Left cardiac atrium (tissue), 4 donors: ENCODE data around the gene AMN1. TPM values are rescaled to one million over a fixed set of nuclear protein-coding genes. Genes with fewer than 3 reads are reported as not detected.
"Not testable (repeated sequence)": the region's sequence is repeated elsewhere in the genome, so short reads cannot be mapped to it uniquely, and the experiment has no call there.

Experiments used
- ATAC-seq, 2 donors: fragments of 200-7000 bp; cut with Tn5 transposase; one replicate each; pipeline ENCODE4 v1.9.1; 2020; ENCODE audit warnings: mild to moderate bottlenecking in 2 of 2, moderate library complexity in 2 of 2
- DNase-seq: peaks from one replicate; pipeline ENCODE4 v3.0.0-alpha.2; 2020
- intact Hi-C, 2 donors: fragments of 100-400 bp; cut with DNase I; formaldehyde crosslinking; loops; one replicate each; pipeline versions ENCODE4 v1.14.1 to v1.15.1; 2022 to 2023
- long read RNA-seq: library from polyadenylated mRNA; unstranded; transcript quantifications from one replicate; pipeline ENCODE4 v2.0.0, GENCODE V29; 2021
- total RNA-seq, 2 donors: library from RNA; stranded (reverse); fragmentation: NEBNext Ultra II Directional; extraction: Animal tissue kit (Norgen Biotek cat#: 25700); gene quantifications; one replicate each; pipeline ENCODE4 v1.2.1, GENCODE V29; 2021
- donor health status: DM: no; HTN: yes; CAD: no.
- donor health status: DM: no; HTN: yes; CAD: no; lungs with severe emphysema.
- donor health status: DM: yes; HTN: yes; CAD: no.
- donor health status: Dilated cardiomyopathy.

Gene AMN1
- 10 to 100 TPM in 1 of 2 donors, 1 to 10 TPM in 1; 9.8 to 13.1 TPM for total RNA-seq
- long read RNA-seq, transcript AMN1-201 (7 exons, 2,110 nt): major isoform, 5 of 9 reads
- long read RNA-seq, partial matches to known transcripts: 0 of 9 reads
- long read RNA-seq, other reads (novel, unspliced or antisense): 3 of 9 reads

DNA sequence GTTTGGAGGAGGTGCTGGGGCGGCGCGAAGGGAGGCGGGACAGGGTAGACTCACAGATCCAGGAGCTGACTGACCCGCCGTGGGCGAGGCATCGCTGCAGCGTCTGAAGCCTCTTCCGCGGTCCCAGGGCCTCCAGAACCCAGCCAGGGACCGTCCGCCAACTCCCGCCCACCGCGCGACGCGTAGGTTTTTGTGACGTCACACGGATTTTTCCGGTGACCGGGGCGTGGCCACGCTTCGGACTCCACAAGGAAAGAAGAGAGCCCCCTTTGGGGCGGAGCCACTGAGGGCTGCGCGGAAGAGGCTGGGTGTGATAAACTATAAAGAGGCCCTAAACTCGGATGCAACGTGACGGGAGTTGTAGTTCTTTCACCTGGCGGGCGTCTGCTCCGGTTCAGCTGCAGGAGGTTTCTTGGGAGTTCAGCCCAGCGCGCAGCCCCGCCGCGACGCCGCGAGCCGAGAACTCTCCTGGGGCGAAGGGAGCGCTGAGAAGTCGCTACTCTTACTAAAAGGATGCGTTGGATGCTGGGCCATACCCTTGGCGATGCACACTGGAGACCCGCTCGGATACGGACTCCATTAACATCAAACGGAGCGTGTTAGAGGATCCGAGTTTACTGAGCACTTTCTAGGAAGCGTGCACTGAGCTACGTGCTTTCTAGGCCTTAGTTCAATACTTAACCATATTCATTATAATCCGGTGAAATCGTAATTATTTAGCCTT is at the start of gene AMN1:
Gene AMN1 (minus strand): TSS at position 105 of the 724 bp plus-strand sequence. CDS start 13 bp downstream, at position 92.
- DNase-seq (peak; percentile 99), ATAC-seq (peak; percentile 98 to 99)
- intact Hi-C loops: no loop called here

DNA sequence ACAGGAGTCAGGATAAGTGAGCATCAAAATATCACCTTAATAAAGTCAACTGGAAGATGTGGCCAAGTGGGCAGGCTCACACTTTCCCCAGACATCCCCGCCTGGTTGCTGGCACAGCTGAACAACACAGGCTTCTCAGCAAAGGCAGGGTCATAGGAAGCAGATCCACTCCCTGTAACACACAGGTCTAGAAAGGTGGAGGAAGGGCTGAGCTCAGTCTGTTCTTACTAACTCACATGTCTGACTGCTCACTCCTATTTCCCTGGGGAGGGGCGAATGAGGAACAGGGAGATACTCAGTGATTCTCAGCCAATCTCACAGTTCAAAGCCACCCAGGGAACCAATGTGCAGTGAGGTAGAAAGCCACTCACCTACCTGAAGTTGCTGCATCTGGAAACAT is 45.0 kb upstream of the AMN1 start:
- ATAC-seq: peak in 1 of 2 donors; percentile 77

DNA sequence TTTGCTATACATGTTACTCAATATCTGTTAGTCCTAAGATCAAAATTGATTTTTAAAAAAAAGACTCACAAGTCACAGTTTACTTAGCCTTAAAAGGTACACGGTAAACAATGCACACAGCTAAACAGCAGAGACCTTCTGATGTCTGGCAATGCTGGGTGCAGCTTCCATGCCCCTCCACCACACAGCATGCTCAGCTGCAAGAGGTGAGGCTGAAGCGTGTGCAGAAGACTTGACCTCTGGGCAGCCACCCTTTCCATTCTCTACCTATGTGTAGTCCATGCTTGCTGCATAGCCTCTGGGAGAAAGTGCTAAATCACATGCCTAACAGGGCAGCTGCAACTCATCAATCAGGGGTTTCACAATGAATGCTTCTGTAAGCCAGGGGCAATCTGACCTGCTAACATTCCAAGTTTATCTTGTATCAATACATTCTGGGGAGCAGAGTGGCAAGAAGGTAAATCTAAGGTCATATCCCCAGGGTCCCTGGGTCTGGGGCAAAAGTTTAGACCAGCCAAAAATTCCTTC is 44.5 kb upstream of the AMN1 start:
- DNase-seq (no peak), ATAC-seq (peak in 1 of 2 donors; percentile 40)
- intact Hi-C loops: no loop called here

More for the DNA sequence above, 45.0 kb upstream of the AMN1 start:
- intact Hi-C loops: no loop called here
- no peak for DNase-seq

GRCh38 chr12:31772685-31773222 is 43.9 kb upstream of the AMN1 start:
- no peak for DNase-seq
- intact Hi-C loops: no loop called here
- ATAC-seq: no peak

GRCh38 chr12:31772186-31772585 is 43.4 kb upstream of the AMN1 start:
- intact Hi-C loops: no loop called here
- DNase-seq (no peak), ATAC-seq (no peak)

- intact Hi-C loops: no loop called here
- DNase-seq (no peak), ATAC-seq (no peak)
These were observed 39.2 kb upstream of the AMN1 start for GRCh38 chr12:31768046-31768445.

DNA sequence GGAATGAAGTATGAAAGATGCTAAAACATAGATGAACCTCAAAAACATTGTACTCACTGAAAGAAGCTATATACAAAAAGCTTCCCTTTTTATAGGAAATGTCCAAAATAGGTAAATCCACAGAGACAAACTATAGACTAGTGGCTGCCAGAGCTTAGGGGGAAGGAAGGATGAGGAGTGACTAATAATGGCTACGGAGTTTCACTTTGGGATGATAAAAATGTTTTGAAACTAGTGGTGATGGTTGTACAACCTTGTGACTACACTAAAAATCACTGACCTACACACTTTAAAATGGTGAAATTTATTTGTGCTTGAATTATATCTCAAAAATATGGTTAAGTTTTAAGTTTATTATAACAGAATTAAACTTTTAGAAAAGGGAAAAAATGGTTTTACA is 37.1 kb upstream of the AMN1 start:
- intact Hi-C loops: no loop called here
- ATAC-seq (no peak), DNase-seq (no peak)

DNA sequence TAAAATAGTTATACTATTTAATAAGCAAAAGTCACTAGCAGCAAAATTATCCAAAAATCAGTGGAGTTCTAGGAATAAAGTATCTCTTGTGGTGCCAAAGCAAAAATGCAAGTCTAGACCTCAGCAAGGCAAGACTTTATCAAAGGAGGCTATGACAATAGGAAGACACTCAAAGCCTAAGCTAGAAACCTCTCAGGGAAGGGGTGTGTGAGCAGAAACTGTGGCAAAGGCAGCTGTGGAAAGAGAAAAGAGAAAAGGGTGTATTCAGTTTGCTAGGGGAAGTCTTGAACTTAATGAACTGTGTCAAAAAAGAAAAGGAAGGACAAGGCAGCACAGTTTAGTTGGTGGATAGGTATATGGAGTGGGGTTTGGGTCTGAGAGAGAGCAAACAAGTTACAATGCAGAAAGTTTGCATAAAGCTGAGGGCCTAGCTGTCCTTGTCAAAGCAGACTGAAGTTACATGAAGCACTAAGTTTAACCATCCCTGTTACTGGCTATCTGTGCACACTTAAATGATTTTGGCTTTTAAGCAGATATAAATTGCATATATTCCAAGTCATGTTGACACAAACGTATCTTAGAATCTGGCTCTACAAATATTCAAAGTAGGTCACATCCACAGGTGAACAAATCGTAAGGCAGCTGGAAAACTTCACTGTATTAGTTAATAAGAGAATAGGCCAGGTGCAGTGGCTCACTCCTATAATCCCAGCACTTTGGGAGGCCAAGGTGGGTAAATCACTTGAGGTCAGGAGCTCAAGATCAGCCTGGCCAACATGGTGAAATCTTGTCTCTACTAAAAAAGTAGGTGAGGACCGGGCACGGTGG is 31.0 kb upstream of the AMN1 start:
- intact Hi-C loops: no loop called here
- DNase-seq: no peak
- ATAC-seq: no peak

DNA sequence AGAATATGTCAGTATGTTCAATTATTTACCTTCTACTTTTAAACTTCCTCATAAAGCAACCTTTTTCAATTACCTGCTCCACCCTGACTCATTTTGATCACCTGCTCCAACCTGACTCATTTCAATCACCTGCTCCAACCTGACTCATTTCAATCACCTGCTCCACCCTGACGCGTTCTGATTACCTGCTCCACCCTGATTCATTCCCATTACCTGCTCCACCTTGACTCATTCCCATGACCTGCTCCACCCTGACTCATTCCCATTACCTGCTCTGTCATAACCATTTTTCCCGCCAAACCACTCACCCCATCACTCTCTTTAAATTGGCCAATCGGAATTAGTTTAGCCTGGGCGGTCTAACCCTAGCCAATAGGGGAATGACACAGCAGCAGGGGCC is 29.5 kb upstream of the AMN1 start:
- ATAC-seq, intact Hi-C loops, DNase-seq: not testable (repeated sequence)

DNA sequence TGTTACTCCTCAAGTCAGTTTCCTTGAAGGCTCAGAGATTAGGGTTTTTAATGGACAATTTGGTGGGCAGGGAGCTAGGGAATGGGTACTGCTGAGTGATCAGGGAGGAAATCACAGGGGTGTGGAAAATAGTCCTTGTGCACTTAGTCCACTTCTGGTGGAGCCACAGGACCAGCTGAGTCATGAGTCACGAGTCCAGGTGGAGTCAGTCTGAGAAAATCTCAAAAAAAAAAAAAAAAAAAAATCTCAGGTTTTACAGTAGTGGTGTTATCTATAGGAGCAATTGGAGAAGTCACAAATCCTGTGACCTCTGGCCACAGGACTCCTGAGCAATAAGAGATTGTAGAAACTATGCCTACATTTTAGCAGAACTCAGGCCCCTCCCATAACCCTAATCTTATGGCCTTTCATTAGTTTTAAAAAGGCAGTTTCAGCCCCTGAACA is 28.2 kb upstream of the AMN1 start:
- ATAC-seq (peak in 1 of 2 donors; percentile 32), DNase-seq (no peak)
- intact Hi-C loops: no loop called here

GRCh38 chr12:31752450-31752849 is 23.6 kb upstream of the AMN1 start:
- intact Hi-C loops: no loop called here
- DNase-seq: no peak
- peak in 1 of 2 donors; percentile 67 for ATAC-seq

- intact Hi-C loops: no loop called here
- ATAC-seq: no peak
- DNase-seq: no peak
These were observed 22.3 kb upstream of the AMN1 start for GRCh38 chr12:31751085-31751484.

- ATAC-seq (no peak), DNase-seq (no peak)
- intact Hi-C loops: no loop called here
These were observed 21.9 kb upstream of the AMN1 start for GRCh38 chr12:31750747-31751039.

DNA sequence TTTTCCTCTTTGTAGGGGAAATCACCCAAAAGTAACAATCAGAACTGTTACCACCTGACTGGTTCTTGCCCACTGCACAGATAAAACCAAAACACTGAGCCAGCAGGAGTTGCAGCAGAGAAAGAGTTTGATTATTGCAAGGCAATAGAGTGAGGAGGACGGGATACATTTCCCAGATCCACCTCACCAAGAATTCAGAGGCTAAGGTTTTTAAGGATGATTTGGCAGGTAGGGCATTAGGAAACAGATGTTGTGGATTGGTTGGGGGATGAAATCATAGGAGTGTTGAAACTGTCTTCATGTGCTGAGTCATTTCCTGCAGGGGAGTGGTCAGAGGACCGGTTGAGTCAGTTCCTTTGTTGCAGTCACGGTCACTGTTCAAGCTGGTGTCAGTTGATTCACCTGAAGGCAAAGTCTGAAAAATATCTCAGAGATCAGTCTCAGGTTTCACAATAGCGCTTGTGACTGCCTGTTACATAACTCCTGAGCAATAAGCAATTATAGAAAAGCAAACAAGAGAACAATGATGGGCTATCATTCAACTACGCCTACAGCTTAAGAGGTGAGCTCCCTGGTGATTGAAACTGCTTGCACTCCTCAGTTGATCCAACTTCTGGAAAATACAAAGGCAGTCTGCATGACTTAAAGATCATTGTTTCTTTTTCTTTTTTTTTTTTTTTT is 20.3 kb upstream of the AMN1 start:
- DNase-seq (no peak), ATAC-seq (peak; percentile 77 to 87)
- intact Hi-C loops: no loop called here

- no peak for DNase-seq
- intact Hi-C loops: no loop called here
- ATAC-seq: no peak
These were observed 16.4 kb upstream of the AMN1 start for GRCh38 chr12:31745242-31745641.

DNA sequence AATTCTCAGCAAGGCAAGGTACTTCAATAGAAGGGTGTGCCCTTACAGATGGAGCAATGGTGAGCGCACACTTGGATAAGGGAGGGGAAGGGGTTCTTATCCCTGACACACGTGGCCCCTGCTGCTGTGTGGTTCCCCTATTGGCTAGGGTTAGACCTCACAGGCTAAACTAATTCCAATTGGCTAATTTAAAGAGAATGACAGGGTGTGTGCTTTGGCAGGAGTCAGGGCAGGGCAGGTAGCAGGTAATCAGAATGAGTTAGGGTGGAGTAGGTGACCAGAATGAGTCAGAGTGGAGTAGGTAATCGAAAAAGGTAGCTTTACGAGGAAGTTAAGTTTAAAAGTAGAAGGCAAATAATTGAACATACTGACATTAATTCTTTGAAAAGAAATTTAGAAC is 15.5 kb upstream of the AMN1 start:
- intact Hi-C loops, ATAC-seq, DNase-seq: not testable (repeated sequence)

GRCh38 chr12:31742891-31743290 is 14.1 kb upstream of the AMN1 start:
- intact Hi-C loops: no loop called here
- ATAC-seq (no peak), DNase-seq (no peak)

- DNase-seq (no peak), ATAC-seq (no peak)
- intact Hi-C loops: no loop called here
These were observed 11.8 kb upstream of the AMN1 start for GRCh38 chr12:31740628-31741027.

DNA sequence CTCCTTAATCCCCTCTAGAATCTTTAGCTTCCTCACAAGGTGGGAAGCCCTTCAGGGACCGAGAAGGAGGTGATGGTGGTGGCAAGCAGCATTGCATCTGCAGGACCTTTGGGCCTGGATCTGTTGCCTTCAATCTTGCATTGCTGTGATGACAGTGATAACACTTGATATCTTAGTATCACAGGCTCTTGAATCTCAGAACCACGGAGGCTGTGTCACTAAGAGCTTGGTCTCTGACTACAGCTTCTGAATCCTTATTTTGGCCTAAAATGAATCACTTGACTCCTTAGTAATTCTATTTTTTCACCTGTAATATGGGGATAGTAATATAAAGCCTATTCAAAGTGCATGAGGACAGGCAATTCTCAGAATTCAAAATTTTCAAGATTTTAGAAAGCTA is 8.9 kb upstream of the AMN1 start:
- DNase-seq (no peak), ATAC-seq (no peak)
- intact Hi-C loops: no loop called here
